GM19452 (cell line): ENCODE results near the gene ITGA1.

Source experiments
- ATAC-seq: cut with Tn5 transposase; IDR thresholded peaks from one replicate; pipeline ENCODE4 v1.9.1; 2021; ENCODE audit not compliant: unreplicated experiment

The ITGA1 gene

GRCh38 chr5:52894451-52894850 lies 106.7 kb downstream of the ITGA1 start:
- no peak for ATAC-seq

GRCh38 chr5:52895075-52895474 lies 107.4 kb downstream of the ITGA1 start:
- no peak for ATAC-seq

- ATAC-seq = no peak
Observed at GRCh38 chr5:52895572-52896413, 108.1 kb downstream of the ITGA1 start.

- no peak for ATAC-seq
Observed at GRCh38 chr5:52896534-52897237, 109.0 kb downstream of the ITGA1 start.

- no peak for ATAC-seq
Observed at GRCh38 chr5:52897238-52897614, 109.5 kb downstream of the ITGA1 start.

- no peak for ATAC-seq
Observed at GRCh38 chr5:52898961-52899680, 111.4 kb downstream of the ITGA1 start.

- no peak for ATAC-seq
Observed at GRCh38 chr5:52903142-52903541, 115.4 kb downstream of the ITGA1 start.

GRCh38 chr5:52906343-52906742 lies 118.6 kb downstream of the ITGA1 start:
- ATAC-seq = no peak

- ATAC-seq = no peak
Observed at GRCh38 chr5:52906845-52907244, 119.1 kb downstream of the ITGA1 start.

GRCh38 chr5:52909192-52909591 lies 121.5 kb downstream of the ITGA1 start:
- ATAC-seq = no peak

- ATAC-seq = no peak
Observed at GRCh38 chr5:52910071-52910470, 122.4 kb downstream of the ITGA1 start.

GRCh38 chr5:52915176-52915875 lies 127.6 kb downstream of the ITGA1 start:
- peak; percentile 99 for ATAC-seq

- no peak for ATAC-seq
Observed at GRCh38 chr5:52920929-52921328, 133.2 kb downstream of the ITGA1 start.

- ATAC-seq = no peak
Observed at GRCh38 chr5:52922384-52922783, 134.7 kb downstream of the ITGA1 start.

- no peak for ATAC-seq
Observed at GRCh38 chr5:52924456-52924855, 136.7 kb downstream of the ITGA1 start.

GRCh38 chr5:52925001-52925400 lies 137.3 kb downstream of the ITGA1 start:
- no peak for ATAC-seq

GRCh38 chr5:52928689-52929088 lies 141.0 kb downstream of the ITGA1 start:
- ATAC-seq = no peak

- ATAC-seq = no peak
Observed at GRCh38 chr5:52938226-52938625, 150.5 kb downstream of the ITGA1 start.

GRCh38 chr5:52943285-52943684 lies 155.6 kb downstream of the ITGA1 start:
- ATAC-seq = no peak

GRCh38 chr5:52943808-52944207 lies 156.1 kb downstream of the ITGA1 start:
- ATAC-seq = no peak

- no peak for ATAC-seq
Observed at GRCh38 chr5:52945040-52945439, 157.3 kb downstream of the ITGA1 start.
